GM12864 (cell line): ENCODE measurements around the gene RGS18.
"Not testable (repeated sequence)": the region's sequence is repeated elsewhere in the genome, so short reads cannot be mapped to it uniquely, and the experiment has no call there.

Source experiments
- DNase-seq: peaks from one replicate; pipeline ENCODE4 v3.0.0-alpha.2; 2011; ENCODE audit warnings: low read depth
- H3K4me3 ChIP-seq: 2 replicates; pipeline ENCODE4 v1.5.1; 2011; ENCODE audit warnings: mild to moderate bottlenecking, low read depth, low read length, control low read depth
- TF ChIP-seq, protein P1 (sequence below): IDR thresholded peaks from 2 replicates; pipeline ENCODE4 v1.5.1; 2011; ENCODE audit warnings: low read depth, mild to moderate bottlenecking, moderate library complexity, low read length, control low read depth, inconsistent platforms; ENCODE audit errors: missing control alignments

Gene RGS18

DNA sequence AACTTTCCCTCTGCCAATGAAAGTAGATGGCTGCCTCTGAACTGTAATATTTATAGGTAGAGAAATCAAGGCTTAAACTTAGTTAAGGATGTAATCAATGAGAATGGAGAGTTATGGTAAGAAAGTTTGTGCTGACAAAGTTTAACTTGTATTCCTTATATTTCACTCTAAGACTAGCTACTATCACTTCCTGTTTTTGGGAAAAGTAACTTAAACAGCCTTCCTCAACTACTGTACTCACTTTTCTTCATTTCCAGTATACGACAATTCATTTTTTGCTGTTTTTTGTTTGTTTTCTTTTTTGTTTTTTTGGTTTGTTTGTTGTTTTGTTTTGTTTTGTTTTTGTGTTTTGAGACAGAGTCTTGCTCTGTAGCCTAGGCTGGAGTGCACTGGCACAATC lies 3.7 kb downstream of the RGS18 start:
- no peak overlapping the region for H3K4me3 ChIP-seq
- DNase-seq, result no peak
- TF ChIP-seq, protein P1, sequence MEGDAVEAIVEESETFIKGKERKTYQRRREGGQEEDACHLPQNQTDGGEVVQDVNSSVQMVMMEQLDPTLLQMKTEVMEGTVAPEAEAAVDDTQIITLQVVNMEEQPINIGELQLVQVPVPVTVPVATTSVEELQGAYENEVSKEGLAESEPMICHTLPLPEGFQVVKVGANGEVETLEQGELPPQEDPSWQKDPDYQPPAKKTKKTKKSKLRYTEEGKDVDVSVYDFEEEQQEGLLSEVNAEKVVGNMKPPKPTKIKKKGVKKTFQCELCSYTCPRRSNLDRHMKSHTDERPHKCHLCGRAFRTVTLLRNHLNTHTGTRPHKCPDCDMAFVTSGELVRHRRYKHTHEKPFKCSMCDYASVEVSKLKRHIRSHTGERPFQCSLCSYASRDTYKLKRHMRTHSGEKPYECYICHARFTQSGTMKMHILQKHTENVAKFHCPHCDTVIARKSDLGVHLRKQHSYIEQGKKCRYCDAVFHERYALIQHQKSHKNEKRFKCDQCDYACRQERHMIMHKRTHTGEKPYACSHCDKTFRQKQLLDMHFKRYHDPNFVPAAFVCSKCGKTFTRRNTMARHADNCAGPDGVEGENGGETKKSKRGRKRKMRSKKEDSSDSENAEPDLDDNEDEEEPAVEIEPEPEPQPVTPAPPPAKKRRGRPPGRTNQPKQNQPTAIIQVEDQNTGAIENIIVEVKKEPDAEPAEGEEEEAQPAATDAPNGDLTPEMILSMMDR, result no peak

DNA sequence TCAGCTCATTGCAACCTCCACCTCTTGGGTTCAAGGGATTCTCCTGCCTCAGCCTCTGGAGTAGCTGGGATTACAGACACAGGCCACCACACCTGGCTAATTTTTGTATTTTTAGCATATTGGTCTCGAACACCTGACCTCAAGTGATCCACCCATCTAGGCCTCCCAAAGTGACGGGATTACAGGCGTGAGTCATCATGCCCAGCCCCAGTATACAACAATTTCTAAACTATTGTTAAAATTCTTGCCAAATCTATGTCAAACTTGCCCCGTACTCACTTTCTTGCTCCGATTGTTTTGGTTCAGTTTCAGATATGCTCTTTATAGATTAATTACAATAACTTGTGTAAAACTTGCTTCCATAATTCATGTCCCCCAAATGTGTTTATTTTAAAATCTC lies 4.1 kb downstream of the RGS18 start:
- H3K4me3 ChIP-seq, result no peak overlapping the region
- DNase-seq, result no peak
- TF ChIP-seq, protein P1, result no peak

DNA sequence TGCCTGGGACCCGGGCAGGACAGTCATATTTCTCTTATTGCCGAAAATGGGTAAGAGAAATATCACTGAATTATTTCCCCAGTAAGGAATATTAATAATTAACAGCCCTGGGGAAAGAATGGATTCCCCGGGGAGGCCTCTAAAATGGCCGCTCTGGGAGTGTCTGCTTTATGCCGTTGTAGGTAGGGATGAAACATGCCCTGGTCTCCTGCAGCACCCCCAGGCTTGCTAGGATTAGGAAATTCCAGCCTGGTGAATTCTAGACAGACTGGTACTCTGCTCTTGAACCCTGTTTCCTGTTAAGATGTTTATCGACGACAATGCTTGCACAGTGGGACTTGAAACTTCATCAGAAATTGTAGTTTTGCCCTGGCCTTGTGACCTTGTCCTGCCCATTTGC lies 6.7 kb downstream of the RGS18 start:
- DNase-seq, H3K4me3 ChIP-seq: not testable (repeated sequence)

DNA sequence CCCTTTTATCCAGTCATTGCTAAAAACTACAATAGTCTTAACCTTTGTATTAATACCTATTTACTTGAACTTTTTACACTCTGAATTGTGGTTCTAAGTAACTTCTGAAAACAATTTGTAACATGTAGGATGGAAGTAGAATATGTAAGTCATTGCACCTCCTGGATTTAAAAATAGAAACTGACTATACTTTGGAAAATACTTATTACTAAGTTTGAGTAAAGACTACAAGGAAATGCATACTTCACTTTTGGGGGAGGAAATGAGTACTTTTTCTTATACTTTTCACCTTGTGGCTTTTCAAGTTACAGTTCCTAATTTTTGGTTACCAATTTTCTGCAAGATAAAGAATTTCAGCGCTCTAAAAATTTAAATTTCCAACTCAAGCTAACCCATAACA lies 8.7 kb downstream of the RGS18 start:
- TF ChIP-seq, protein P1, result no peak
- no peak for DNase-seq
- H3K4me3 ChIP-seq, result no peak overlapping the region

DNA sequence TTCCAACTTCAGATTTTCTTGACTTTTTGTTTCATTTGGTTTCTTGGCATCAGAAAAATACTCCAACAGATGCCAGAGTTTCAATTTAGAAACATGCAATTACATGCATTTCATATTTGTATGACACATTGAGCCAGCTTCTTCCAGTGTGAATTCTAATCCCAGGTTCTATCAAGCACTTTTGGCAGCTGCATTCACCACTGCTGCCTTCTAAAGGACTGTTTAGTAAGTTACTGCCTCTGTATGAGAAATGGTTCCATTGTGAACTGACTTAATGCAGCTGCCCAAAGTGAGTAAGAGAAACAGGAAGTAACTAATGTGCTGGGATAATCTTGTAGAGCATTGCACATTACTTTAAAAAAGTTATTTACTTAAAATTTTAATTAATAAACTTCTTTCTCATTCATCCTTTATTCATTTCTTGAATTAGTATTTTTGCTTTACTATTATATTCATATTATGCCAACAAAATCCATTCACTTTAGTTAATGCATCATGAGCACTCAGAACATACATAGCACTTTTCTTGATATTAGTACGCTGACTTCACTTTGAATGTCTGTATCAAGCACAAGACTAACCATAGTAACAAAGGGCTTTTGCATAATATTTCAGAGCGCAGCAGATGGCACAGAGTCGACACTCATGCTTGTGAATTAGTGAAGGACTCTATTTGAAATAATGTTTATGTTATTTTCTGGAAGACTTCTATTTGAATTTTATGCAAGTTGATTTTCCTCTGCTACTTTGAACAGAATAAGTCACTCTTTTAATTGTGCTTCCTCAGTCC lies 9.8 kb downstream of the RGS18 start:
- H3K4me3 ChIP-seq, result no peak overlapping the region
- TF ChIP-seq, protein P1, result no peak
- DNase-seq, result no peak

DNA sequence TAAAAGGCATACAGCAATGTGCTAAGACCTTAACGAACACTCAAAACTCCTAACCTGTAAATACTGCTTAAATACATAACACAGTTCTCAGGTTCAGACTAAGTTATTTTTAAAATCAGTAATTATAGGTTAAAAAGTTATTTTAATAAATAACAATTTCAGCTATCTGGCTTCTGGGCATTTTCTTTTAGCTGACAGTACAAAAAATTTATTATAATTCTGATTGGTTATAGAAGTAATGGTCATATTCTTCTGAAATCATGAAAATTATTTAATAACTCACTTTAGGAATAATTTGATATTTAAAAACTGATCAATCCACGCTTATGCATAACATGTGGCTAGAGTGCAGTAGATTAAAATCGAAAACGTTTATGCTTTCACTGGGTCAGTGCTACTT lies 10.7 kb downstream of the RGS18 start:
- no peak overlapping the region for H3K4me3 ChIP-seq
- no peak for DNase-seq
- TF ChIP-seq, protein P1, result no peak

DNA sequence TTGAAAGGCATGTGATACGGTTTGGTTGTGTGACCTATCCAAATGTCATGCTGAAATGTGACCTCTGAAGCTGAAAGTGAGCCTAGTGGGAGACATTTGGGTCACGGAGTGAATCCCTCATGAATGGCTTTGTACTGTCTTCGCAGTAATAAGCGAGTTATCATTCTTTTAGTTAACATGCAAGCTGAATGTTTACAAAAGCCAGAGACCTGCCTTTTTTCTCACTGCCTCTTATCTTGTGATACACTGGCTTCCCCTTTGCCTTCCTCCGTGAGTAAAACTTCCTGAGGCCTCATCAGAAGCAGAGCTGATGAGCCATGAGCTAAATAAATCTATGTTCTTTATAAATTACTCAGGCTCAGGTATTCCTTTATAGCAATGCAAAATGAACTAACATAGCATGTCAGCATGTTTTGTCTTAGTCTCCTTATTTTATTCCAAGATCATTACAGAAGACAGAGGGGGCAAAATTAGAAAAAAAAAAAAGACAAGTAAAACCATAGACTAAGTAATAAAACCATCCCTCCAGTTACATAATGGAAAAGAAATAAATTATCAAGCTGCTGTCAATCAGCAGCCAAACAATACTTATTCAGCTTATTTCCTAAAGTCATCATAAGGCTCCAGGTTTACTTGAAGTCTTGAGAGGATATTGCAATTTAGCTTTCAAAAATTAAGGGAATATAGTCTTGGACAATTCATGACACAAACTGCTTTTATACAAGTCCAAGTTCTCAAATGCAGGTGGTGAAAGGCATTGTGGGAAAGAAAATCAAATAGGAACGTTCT lies 12.1 kb downstream of the RGS18 start:
- no peak overlapping the region for H3K4me3 ChIP-seq
- DNase-seq, result no peak
- TF ChIP-seq, protein P1, result no peak
